NCI-H345 treated with DMSO at 0.1 percent for 48 hours (cell line): ENCODE data around the gene BACH2.
A peak's percentile ranks its signal among the peaks of the same experiment; 100 is the strongest.

Source experiments
- DNase-seq: peaks from one replicate; lab custom pipeline; 2025; ENCODE audit not compliant: unreplicated experiment; lab: John Stamatoyannopoulos, UW

Gene BACH2

DNA sequence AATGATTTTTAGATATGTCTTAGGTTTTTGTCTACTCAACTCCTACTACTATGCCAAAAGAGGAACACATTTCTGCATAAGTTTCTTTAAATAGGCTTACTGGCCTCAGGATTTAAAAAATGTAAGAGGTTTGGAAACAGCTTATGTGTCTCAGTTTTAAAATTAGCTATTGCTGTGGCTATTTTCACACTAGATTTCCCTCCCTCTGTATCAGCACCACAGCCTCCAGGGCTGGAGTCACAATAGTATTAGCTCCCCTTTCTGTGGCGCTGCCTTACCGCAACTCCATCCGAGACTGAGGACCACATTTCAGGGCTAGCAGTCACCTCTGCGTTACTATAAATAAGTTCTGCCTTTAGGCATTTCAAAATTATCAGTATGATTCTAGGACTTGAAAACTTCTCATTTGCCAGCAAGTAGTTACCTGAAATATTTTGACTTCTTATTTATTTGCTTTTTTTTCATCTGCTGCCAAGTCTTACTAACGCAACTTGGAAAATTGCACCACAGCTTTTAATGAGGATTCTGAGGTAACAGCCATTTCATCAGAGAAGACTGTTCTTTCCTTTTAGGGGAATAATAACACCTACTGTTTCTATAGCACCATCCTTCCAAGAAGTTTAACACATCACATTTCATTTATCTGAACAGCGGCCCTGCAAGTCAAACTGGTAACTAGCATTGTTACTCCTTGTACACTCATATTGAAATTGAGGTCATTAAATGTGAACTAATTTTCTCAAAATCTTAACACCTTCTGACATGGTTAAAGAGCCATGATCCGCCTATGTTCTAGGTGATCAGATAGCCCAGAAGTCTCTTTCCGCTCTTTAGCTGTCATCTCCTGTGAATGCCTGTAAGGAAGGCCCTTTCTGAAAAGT lies 296.5 kb downstream of the BACH2 start:
- no peak for DNase-seq

- peak; percentile 98 for DNase-seq
Observed at GRCh38 chr6:89999154-89999553, 297.5 kb downstream of the BACH2 start.

- no peak for DNase-seq
Observed at GRCh38 chr6:89997456-89998445, 298.9 kb downstream of the BACH2 start.

DNA sequence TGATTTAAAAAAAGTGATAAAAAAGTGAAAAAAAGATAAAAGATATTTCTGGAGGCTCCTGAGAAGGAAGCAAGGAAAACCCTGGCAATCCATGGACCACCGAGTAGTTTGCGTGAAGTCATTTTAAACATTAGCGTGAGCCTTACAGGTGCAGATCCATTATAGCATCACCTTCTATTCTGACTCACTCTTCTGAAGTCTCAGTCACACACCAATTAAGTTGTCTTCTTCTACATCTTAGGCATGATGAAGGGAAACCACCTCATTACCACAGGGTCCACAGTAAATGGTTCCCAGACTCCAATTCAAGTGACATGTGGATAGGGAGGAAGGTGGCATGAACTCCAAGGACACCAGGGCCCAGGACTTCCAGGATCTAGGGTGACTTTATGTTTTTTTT lies 303.2 kb downstream of the BACH2 start:
- DNase-seq: no peak

- no peak for DNase-seq
Observed at GRCh38 chr6:89992818-89993217, 303.8 kb downstream of the BACH2 start.

- no peak for DNase-seq
Observed at GRCh38 chr6:89989742-89990141, 306.9 kb downstream of the BACH2 start.

DNA sequence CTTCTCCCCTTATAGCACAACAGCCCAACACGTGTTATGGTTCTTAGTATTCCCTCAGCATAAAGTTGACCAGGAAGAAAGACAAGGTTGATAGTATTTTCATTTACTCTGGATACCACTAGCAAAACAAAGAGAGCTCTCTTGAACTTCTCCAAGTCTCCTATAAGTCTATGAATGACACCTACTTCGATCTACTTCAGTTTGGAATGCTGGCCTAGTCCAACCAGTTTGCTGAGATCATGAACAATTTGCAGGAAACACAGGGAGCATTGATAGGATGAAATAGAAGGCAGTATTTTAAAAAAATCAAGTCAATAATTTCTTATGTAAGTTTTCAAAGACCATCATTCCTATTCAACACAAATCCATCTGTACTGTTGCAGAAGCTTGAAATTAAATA lies 308.8 kb downstream of the BACH2 start:
- no peak for DNase-seq

DNA sequence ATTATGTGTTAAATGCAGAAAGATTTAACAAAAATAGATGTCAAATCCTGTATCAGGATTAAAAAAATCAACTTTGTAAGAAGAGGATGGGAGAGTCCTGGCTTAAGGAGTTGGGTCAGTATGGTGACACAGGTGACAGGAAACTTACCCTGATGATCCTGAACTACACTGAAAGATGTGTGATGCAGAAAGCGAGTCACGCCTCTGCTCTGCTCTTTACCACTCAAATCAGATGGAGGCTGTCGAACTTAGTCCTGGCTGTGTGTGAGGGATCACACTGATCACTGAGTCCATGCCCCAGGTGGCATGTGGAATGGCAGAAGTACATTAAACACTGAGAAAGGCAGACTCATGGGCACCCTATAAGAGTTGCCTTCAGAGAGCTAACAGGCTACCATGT lies 309.5 kb downstream of the BACH2 start:
- DNase-seq: no peak

DNA sequence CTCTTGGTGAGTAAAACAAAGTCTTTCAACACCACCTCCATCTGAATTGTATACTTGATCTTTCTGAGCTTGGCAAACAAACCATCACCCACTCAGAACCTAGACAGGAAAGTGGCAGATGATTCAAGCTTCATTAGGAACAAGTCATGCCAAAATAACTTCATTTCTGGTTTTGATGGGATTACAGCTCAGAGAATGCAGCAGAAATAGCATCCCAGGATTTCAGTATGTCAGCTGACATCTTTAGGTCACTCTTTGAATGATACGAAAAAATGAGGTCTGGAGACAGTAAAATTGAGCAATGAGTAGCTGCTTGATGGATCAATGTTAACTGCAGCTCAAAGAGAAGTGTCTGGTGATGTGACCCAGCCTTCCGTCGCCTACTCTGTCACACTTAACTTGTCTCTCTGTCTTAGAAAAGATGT lies 310.0 kb downstream of the BACH2 start:
- DNase-seq: no peak

GRCh38 chr6:89985751-89986493 lies 310.7 kb downstream of the BACH2 start:
- DNase-seq: no peak

DNA sequence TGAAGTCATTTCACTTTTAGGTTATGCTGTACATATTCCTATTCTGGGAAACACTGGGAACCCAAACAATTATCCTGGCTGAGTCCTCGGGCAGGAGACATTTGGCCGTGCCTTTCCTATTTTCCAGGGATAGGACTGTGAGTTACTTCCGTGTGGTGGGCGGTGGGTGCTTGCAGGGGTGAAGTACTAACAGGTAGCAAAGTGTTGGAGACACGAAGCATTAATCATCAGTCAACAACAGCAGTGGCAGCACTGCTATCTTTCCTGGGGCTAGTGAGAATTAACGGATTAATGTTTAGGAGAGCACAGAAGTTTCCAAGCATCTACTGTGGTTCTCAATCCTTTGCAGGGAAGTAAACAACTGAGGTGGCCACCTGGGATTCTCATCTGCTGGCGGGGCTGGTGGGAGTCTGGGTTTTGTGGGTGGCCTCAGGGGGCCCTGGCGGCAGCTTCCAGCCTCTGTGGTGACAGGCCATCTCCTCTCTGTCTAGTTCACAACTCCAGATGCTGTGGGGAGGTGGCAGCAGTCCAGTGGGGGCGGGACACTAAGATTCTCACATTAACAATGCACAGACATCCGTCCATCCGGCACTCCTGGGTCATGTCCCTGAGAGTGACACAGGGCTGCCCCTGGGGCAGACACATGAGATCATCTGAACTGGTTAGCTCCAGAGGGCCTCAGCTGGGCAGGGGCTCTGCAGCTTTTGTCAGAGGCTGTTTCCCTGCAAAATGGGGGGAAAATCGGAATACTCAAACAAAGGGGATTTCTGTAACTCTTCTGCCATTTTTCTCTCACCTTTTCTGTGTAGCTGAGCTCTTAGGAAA lies 311.5 kb downstream of the BACH2 start:
- no peak for DNase-seq

DNA sequence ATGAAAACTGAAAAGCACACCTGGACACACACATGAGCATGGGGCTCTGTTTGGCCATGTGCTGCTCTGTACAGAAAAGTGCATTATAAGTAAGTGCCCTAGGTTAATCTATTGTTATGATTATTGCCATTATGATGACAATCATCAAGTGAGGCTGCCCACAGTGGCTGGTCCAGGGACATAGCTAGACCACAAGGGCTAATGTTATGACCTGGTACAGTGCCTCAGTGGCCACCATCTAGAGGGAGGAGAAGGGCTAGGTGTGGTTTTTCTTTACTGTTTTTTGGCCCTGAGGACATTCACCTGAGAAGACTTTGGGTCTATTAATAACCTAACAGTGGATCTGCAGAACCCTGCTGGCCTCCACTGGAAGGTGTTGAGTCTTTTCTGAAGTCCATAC lies 316.3 kb downstream of the BACH2 start:
- DNase-seq: no peak

DNA sequence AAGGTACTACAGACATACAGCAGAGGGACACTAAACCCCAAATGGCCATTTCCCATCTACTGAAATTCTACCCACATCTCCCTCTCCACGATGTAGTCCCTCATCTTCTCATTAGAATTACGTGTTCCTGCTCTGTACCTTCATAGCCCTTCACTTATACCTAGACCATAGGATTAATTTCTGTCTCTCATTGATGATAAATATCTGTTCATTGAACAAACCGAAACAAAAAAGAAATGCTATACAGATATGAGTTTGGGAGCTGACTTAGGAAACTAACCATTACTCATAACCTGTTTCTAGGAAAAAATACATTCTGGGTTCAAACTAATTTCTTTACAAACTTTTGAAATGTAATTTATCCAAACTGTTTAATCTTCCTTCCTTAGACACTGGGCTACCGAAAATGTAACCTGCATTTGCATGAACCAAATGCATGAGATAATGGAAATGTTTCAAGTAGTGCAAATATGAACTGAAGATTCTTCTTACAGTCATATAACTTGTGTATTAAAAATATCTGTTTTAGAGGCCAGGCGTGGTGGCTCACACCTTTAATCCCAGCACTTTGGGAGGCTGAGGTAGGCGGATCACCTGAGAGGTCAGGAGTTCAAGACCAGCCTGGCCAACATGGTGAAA lies 317.0 kb downstream of the BACH2 start:
- DNase-seq: no peak

GRCh38 chr6:89978749-89979145 lies 317.9 kb downstream of the BACH2 start:
- DNase-seq: peak; percentile 32

DNA sequence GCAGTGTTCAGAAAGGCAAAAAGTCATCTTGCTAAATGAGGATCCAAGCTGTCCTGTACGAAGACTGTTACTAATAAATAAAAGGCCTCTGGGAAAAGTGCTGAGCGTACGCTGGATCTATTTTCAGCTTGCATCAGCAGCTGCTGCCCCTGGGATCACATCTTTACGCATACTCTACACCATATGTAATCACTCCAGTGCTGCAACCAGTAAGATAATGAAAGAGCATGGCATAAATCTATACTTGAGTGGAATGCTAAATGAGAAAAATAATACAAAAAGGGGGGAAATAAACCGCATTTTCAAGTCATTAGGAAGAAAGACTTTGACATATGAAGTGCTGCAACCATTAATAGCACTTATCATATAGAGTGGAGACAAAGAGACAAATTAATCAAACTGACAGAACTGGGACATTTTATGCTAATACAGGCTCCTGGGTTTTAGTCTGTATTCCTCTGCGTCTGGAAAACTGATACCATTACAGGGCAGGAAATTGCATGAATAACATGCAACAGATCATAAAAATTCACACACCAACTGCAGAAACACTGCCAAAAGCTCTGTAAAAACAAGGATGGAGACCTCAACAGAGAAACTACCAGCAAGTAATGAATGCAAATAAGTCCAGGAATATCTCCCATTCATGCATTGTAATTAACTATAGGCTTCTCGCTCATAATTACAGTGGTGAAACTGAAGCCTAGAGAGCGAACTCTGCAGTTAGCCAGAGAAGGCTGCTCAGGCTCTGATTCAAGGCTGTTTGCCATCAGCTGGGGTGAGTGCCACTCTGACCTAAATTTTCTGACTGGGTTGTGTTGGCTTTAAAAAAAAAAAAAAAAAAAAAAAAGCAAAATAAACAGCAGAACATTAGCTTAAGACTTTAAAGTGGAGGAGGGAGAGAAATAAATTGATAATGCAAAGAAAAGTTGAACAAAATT lies 318.6 kb downstream of the BACH2 start:
- peak; percentile 75 for DNase-seq

GRCh38 chr6:89976694-89977020 lies 320.0 kb downstream of the BACH2 start:
- DNase-seq: no peak

DNA sequence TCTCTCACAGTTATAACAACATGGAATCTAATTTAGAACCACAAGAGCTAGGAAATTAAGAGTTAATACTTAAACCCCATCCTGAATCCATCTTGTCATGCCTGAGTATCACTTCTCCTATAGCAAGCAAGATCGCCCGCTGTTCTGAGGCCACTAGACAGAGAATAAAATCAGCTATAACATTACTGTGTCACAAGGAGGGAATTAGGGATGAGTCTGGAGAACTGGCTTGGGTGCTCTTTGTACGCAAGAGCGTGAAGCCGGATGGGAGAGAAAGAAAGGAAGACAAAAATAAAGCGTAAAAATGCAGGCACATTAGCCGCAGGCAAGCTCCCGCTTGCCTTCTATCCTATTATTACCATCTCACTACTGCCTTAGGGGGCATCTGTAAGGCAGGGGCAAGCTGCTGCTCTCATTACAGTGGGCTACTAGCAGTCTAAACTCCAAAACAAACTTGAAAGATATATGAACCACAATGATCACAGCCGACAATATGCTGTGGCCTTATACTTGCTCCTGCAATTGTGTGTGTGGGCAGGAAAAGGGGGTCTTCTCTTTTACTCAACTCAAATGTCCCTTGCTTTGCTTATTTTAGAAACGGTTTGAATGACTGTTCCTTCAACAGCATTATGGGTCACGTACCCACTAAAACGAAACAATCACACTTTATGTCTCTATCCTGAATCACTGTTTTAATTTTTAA lies 320.5 kb downstream of the BACH2 start:
- DNase-seq: peak; percentile 90

GRCh38 chr6:89975366-89975765 lies 321.3 kb downstream of the BACH2 start:
- DNase-seq: no peak
